GM12878 (cell line): ENCODE data around the gene LRR1. TPM values are rescaled to one million over a fixed set of nuclear protein-coding genes. Genes with fewer than 3 reads are reported as not detected.

Source experiments
- ATAC-seq: fragments of 200-7000 bp; cut with Tn5 transposase; 3 replicates; pipeline ENCODE4 v1.9.1; 2020; ENCODE audit warnings: mild to moderate bottlenecking, moderate library complexity
- BruUV-seq: library from RNA; stranded (reverse); fragments of 400-500 nt; replicated peaks from 2 replicates; lab custom pipeline; 2021; lab: Mats Ljungman, UMichigan
- CTCF ChIA-PET: fragments of 300-600 bp; sonication (Branson Sonifier 250); formaldehyde crosslinking; extraction: SDS; loops from one replicate; lab custom pipeline; 2021; ENCODE audit warnings: inconsistent platforms; lab: Yijun Ruan, JAX
- POLR2A ChIA-PET: fragments of 350-600 bp; formaldehyde crosslinking; extraction: SDS; loops from one replicate; lab custom pipeline; 2021; ENCODE audit warnings: inconsistent platforms; lab: Charles Lee
- RAD21 ChIA-PET: fragments of 300-600 bp; sonication (Branson Sonifier 250); formaldehyde crosslinking; loops from one replicate; lab custom pipeline; 2023; ENCODE audit warnings: antibody characterized with exemption; ENCODE audit not compliant: unreplicated experiment; lab: Charles Lee
- SMC1A ChIA-PET: fragments of 300-600 bp; sonication (Branson Sonifier 250); formaldehyde crosslinking; loops from one replicate; lab custom pipeline; 2023; ENCODE audit not compliant: unreplicated experiment, uncharacterized antibody; lab: Charles Lee
- DNase-seq: peaks from one replicate; pipeline ENCODE4 v3.0.0-alpha.2; 2011; ENCODE audit warnings: low read depth, low spot score
- FAIRE-seq: peaks from 3 replicates; lab custom pipeline; 2011; peaks lifted over from hg19 to GRCh38; lab: Jason Lieb, UNC
- H2AFZ ChIP-seq: 2 replicates; pipeline ENCODE4 v1.6.0; 2011; ENCODE audit warnings: low read depth, low read length, control low read depth; ENCODE audit not compliant: control insufficient read depth
- H3K27ac ChIP-seq: 2 replicates; pipeline ENCODE4 v1.5.1; 2011; ENCODE audit warnings: control low read depth; ENCODE audit not compliant: control insufficient read depth, insufficient read depth
- H3K27me3 ChIP-seq, 2 experiments: replicated peaks in 1 of 2; 2 replicates each; pipeline versions ENCODE4 v1.6.0 to v1.6.1; 2011; ENCODE audit warnings: low read length in 1 of 2; ENCODE audit not compliant: control insufficient read depth in 2 of 2, insufficient read depth in 2 of 2
- H3K36me3 ChIP-seq, 2 experiments: 2 replicates each; pipeline ENCODE4 v1.5.1; 2011; ENCODE audit warnings: low read length in 1 of 2; ENCODE audit not compliant: control insufficient read depth in 2 of 2, insufficient read depth in 2 of 2
- H3K4me1 ChIP-seq: 2 replicates; pipeline ENCODE4 v1.6.1; 2011; ENCODE audit warnings: mild to moderate bottlenecking, low read length, moderate library complexity, mixed read lengths; ENCODE audit not compliant: control insufficient read depth, insufficient read depth
- H3K4me2 ChIP-seq: 2 replicates; pipeline ENCODE4 v1.6.0; 2011; ENCODE audit warnings: control low read depth; ENCODE audit not compliant: control insufficient read depth, insufficient read depth
- H3K4me3 ChIP-seq: fragments of 200-600 bp; sonication (generic); 2 replicates; pipeline ENCODE4 v1.5.1; 2016
- H3K79me2 ChIP-seq: 2 replicates; pipeline ENCODE4 v1.6.0; 2011; ENCODE audit warnings: low read length; ENCODE audit not compliant: control insufficient read depth, insufficient read depth
- H3K9ac ChIP-seq: 2 replicates; pipeline ENCODE4 v1.8.0; 2011; ENCODE audit warnings: low read length, control low read depth, mixed read lengths; ENCODE audit not compliant: control insufficient read depth, insufficient read depth
- H3K9me3 ChIP-seq: replicated peaks from 3 replicates; pipeline ENCODE4 v1.5.1; 2011; ENCODE audit warnings: mild to moderate bottlenecking, low read length; ENCODE audit not compliant: control insufficient read depth, insufficient read depth
- H4K20me1 ChIP-seq: 2 replicates; pipeline ENCODE4 v1.6.0; 2011; ENCODE audit not compliant: control insufficient read depth, insufficient read depth
- BMI1 ChIP-seq: fragments of 450-650 bp; IDR thresholded peaks from 2 replicates; pipeline ENCODE4 v1.6.1; 2016; ENCODE audit warnings: mild to moderate bottlenecking, moderate library complexity, borderline replicate concordance
- E2F8 ChIP-seq: fragments of 450-650 bp; IDR thresholded peaks from 2 replicates; pipeline ENCODE4 v1.6.1; 2018; ENCODE audit warnings: mild to moderate bottlenecking, low read depth, moderate library complexity; ENCODE audit not compliant: partially characterized antibody
- FOS ChIP-seq: IDR thresholded peaks from 3 replicates; pipeline ENCODE4 v1.6.1; 2011; ENCODE audit warnings: borderline replicate concordance; ENCODE audit not compliant: insufficient read length; ENCODE audit errors: extremely low read depth
- GATAD2B ChIP-seq: fragments of 450-650 bp; conservative IDR thresholded peaks from 2 replicates; pipeline ENCODE4 v1.6.1; 2017; ENCODE audit warnings: low read depth, mild to moderate bottlenecking, moderate library complexity
- KLF5 ChIP-seq: fragments of 450-650 bp; IDR thresholded peaks from 2 replicates; pipeline ENCODE4 v1.6.1; 2014; ENCODE audit warnings: mild to moderate bottlenecking; ENCODE audit not compliant: partially characterized antibody
- MEF2B ChIP-seq: fragments of 450-650 bp; IDR thresholded peaks from 2 replicates; pipeline ENCODE4 v1.6.1; 2018; ENCODE audit warnings: mild to moderate bottlenecking, moderate library complexity; ENCODE audit not compliant: partially characterized antibody, poor library complexity, severe bottlenecking
- REST ChIP-seq: IDR thresholded peaks from 2 replicates; pipeline ENCODE4 v1.6.1; 2012; ENCODE audit warnings: mild to moderate bottlenecking, low read depth, low read length
- SMC3 ChIP-seq: IDR thresholded peaks from 2 replicates; pipeline ENCODE4 v1.6.1; 2011; ENCODE audit warnings: low read length, improper control_type of control experiment, borderline replicate concordance
- ZBTB11 ChIP-seq: fragments of 450-650 bp; formaldehyde crosslinking; IDR thresholded peaks from 2 replicates; pipeline ENCODE4 v1.5.0; 2022; ENCODE audit warnings: mild to moderate bottlenecking, missing genetic modification characterization
- ZZZ3 ChIP-seq: IDR thresholded peaks from 2 replicates; pipeline ENCODE4 v1.6.1; 2011; ENCODE audit warnings: low read depth; ENCODE audit not compliant: control insufficient read depth, insufficient read length
- WGBS: methylation state at CpG from one replicate; pipeline ENCODE4 v1.1.6; 2016; ENCODE audit warnings: low lambda C conversion rate; ENCODE audit not compliant: insufficient replicate concordance, insufficient coverage; ENCODE audit errors: missing lambda C conversion rate; 5-methylcytosine and 5-hydroxymethylcytosine counted together
- in situ Hi-C: fragments of 300-500 bp; cut with MboI; formaldehyde crosslinking; loops from 9 replicates; pipeline ENCODE4 v1.14.3; 2018; ENCODE audit warnings: mixed read lengths
- intact Hi-C: fragments of 100-400 bp; cut with micrococcal nuclease; formaldehyde crosslinking; loops from one replicate; pipeline ENCODE4 v1.14.2; 2022; ENCODE audit not compliant: unreplicated experiment
- polyA plus RNA-seq, 11 experiments: library from polyadenylated mRNA; depleted of rRNA in 4 of 11; unstranded in 6 of 11; stranded (reverse) in 5 of 11; fragments of >200 nt; fragmentation: Nextera tagmentation in 4 of 11; fragmentation: Illumina TruSeq in 1 of 11; extraction: Ambion mirVana in 4 of 11; extraction: Trizol in 1 of 11; gene quantifications; 1 replicate in 1 of 11; 2 replicates in 10 of 11; pipeline versions ENCODE4 v1.2.1 to v1.2.3, GENCODE V29; 2011 to 2016; ENCODE audit warnings: inconsistent platforms in 2 of 11, missing spikeins in 2 of 11, low read depth in 1 of 11
- total RNA-seq, 4 experiments: library from RNA; depleted of rRNA in 3 of 4; stranded (reverse); fragments of >200 nt in 3 of 4; fragmentation: Illumina TruSeq in 1 of 4; extraction: Trizol in 1 of 4; gene quantifications; 2 replicates each; pipeline versions ENCODE4 v1.2.1 to v1.2.3, GENCODE V29; 2013 to 2021

LRR1 gene
- total and polyA plus RNA-seq, 10 of the 15 experiments (the other 5 are each of a cell fraction or from before 2014, with no cell fraction given) = 36.9 to 110 (median 53.1) TPM

- 1% methylated on average over 87 of the region's 101 CpGs for WGBS
- DNase-seq (peak; percentile 78), FAIRE-seq (no peak), ATAC-seq (peak; percentile 82)
- H3K9me3 ChIP-seq = no peaks in the 10 kb centered on the region; the same call in 2 of the 3 replicates
- H3K9ac ChIP-seq = peak overlapping the region; percentile 97
- H2AFZ ChIP-seq = peak overlapping the region; percentile 83
- ChIA-PET RAD21 (interaction anchor here (0.6 to 6.3 kb wide), 22 partner anchors 11 to 687 kb away, joined by 3 to 82 read pairs (median 4); partner anchors contain the start of genes KLHDC2, LRR1, MGAT2 and NEMF), CTCF (interaction anchor here (0.6 to 2.7 kb wide), 34 partner anchors 10 to 901 kb away, joined by 3 to 17 read pairs (median 3); partner anchors contain the start of genes KLHDC2, LRR1, NEMF and RPL36AL), POLR2A (interaction anchor here (0.6 to 8.9 kb wide), 15 partner anchors 12 to 470 kb away, joined by 3 to 122 read pairs (median 5); partner anchors contain the start of genes KLHDC2, MGAT2, NEMF and POLE2), SMC1A (interaction anchor here (0.5 to 2.1 kb wide), 14 partner anchors 10 to 471 kb away, joined by 3 to 12 read pairs (median 4); partner anchors contain the start of genes KLHDC1, MGAT2, NEMF and RPL36AL)
- BruUV-seq = no TSS peak
- peaks cover 6% of the 10 kb centered on the region; the same call in 1 of the 2 replicates for H3K4me1 ChIP-seq
- peak overlapping the region; percentile 97 for H3K4me2 ChIP-seq
- H3K79me2 ChIP-seq = peaks cover 86% of the 10 kb centered on the region
- no peaks in the 10 kb centered on the region for H4K20me1 ChIP-seq
- peak overlapping the region; percentile 99 for H3K4me3 ChIP-seq
- intact Hi-C loops = loop anchor here (1.0 to 5.0 kb wide), 8 partner anchors 37 to 898 kb away; partner anchors contain the start of genes KLHDC2, MAP4K5, NEMF and POLE2
- H3K36me3 ChIP-seq = peaks cover 0 to 7% of the 10 kb centered on the region in 2 experiments; a peak in 2 of 4 replicates
- no peaks in the 10 kb centered on the region for H3K27me3 ChIP-seq
- H3K27ac ChIP-seq = peak overlapping the region; percentile 85
- in situ Hi-C loops = loop anchor here (10.0 kb wide), 1 partner anchor 481 kb away; the partner anchor contains the start of gene VCPKMT
- TF ChIP-seq ZZZ3 (no peak), GATAD2B (peak; percentile 93), MEF2B (no peak), FOS (no peak), ZBTB11 (CRISPR knock-in tag) (0 out of 2 replicates have a peak, but pooled peaks have one; percentile 36), KLF5 (peak; percentile 43), BMI1 (no peak), REST (no peak), SMC3 (peak; percentile 66), E2F8 (no peak)
Measured at GRCh38 chr14:49633640-49634546, 35.2 kb downstream of the LRR1 start.
